Neural progenitor cell (in vitro differentiated cells): ENCODE data around the gene BRD9.

ENCODE experiments used
- EZH2 ChIP-seq: fragments of 200-600 bp; sonication (generic); IDR thresholded peaks from 2 replicates; pipeline ENCODE4 v1.6.1; 2017; ENCODE audit warnings: antibody characterized with exemption, mild to moderate bottlenecking, moderate library complexity
- EZH2phosphoT487 ChIP-seq: fragments of 200-600 bp; sonication (generic); IDR thresholded peaks from 2 replicates; pipeline ENCODE4 v1.6.1; 2017; ENCODE audit warnings: antibody characterized with exemption
- TF ChIP-seq, protein P1 (sequence below): fragments of 200-600 bp; sonication (generic); IDR thresholded peaks from 2 replicates; pipeline ENCODE4 v1.5.1; 2017; ENCODE audit warnings: antibody characterized with exemption, mild to moderate bottlenecking

DNA sequence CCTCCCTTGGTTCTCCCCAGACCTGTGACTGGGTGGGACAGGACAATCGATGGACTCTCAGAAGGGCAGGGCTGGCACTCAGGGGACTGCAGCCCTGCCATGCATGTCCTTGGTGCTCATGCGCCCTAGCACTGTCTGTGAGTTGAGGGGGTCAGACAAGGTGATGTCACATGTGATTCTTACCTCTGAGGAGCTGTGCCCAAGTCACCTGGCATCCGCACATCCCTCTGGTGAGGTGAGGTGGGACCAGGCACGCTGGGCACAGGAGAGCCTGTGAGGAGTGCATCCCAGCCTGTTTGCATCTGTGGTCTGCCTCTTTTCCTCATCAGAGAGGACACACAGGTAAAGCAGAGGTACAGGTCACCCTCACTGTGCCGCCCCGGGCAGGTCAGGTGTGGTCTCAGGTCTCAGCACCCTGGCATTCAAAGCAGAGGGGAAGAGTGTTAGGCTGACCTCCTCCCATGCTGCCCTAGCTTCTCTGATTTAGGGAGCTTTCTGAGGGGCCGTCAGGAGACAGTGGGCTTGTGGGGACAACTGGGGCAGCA, 14.8 kb upstream of the BRD9 start:
- no peak for TF ChIP-seq EZH2phosphoT487
- TF ChIP-seq, protein P1, sequence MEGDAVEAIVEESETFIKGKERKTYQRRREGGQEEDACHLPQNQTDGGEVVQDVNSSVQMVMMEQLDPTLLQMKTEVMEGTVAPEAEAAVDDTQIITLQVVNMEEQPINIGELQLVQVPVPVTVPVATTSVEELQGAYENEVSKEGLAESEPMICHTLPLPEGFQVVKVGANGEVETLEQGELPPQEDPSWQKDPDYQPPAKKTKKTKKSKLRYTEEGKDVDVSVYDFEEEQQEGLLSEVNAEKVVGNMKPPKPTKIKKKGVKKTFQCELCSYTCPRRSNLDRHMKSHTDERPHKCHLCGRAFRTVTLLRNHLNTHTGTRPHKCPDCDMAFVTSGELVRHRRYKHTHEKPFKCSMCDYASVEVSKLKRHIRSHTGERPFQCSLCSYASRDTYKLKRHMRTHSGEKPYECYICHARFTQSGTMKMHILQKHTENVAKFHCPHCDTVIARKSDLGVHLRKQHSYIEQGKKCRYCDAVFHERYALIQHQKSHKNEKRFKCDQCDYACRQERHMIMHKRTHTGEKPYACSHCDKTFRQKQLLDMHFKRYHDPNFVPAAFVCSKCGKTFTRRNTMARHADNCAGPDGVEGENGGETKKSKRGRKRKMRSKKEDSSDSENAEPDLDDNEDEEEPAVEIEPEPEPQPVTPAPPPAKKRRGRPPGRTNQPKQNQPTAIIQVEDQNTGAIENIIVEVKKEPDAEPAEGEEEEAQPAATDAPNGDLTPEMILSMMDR = no peak
- no peak for TF ChIP-seq EZH2
